Endodermal cell (in vitro differentiated cells): ENCODE results near the gene PTPRU. TPM values are rescaled to one million over a fixed set of nuclear protein-coding genes. Genes with fewer than 3 reads are reported as not detected.

Experiments
- DNase-seq: peaks from one replicate; pipeline ENCODE4 v3.0.0-alpha.2; 2017
- H3K27ac ChIP-seq: 2 replicates; pipeline ENCODE4 v1.5.1; 2013; ENCODE audit warnings: mild to moderate bottlenecking, low read depth, low read length, moderate library complexity
- H3K27me3 ChIP-seq: 2 replicates; pipeline ENCODE4 v1.6.1; 2013; ENCODE audit warnings: mild to moderate bottlenecking, low read length, moderate library complexity; ENCODE audit not compliant: insufficient read depth, control insufficient read depth, poor library complexity, severe bottlenecking
- H3K36me3 ChIP-seq: 2 replicates; pipeline ENCODE4 v1.7.0; 2013; ENCODE audit warnings: mild to moderate bottlenecking, low read length, moderate library complexity; ENCODE audit not compliant: control insufficient read depth, insufficient read depth
- H3K4me1 ChIP-seq: one replicate; pipeline ENCODE4 v1.7.0; 2013; ENCODE audit warnings: low read length; ENCODE audit not compliant: control insufficient read depth, insufficient read depth
- H3K4me3 ChIP-seq: 2 replicates; pipeline ENCODE4 v1.5.1; 2013; ENCODE audit warnings: mild to moderate bottlenecking, low read length, moderate library complexity
- H3K9ac ChIP-seq: 2 replicates; pipeline ENCODE4 v1.6.1; 2013; ENCODE audit warnings: mild to moderate bottlenecking, low read length, moderate library complexity; ENCODE audit not compliant: poor library complexity, severe bottlenecking; ENCODE audit errors: extremely low read depth
- H3K9me3 ChIP-seq: 2 replicates; pipeline ENCODE4 v1.6.1; 2013; ENCODE audit warnings: mild to moderate bottlenecking, low read length, moderate library complexity; ENCODE audit not compliant: control insufficient read depth
- H3K27ac Mint-ChIP-seq: 2 replicates; pipeline ENCODE4 v1.8.0; 2020; ENCODE audit warnings: mixed read lengths
- H3K27me3 Mint-ChIP-seq: 2 replicates; pipeline ENCODE4 v1.8.0; 2021; ENCODE audit warnings: mild to moderate bottlenecking, mixed read lengths; ENCODE audit not compliant: insufficient read depth
- H3K36me3 Mint-ChIP-seq: 2 replicates; pipeline ENCODE4 v1.8.0; 2020; ENCODE audit warnings: low read depth, mixed read lengths
- H3K4me1 Mint-ChIP-seq: 2 replicates; pipeline ENCODE4 v1.8.0; 2020; ENCODE audit warnings: mixed read lengths
- H3K4me3 Mint-ChIP-seq: 2 replicates; pipeline ENCODE4 v1.8.0; 2020; ENCODE audit warnings: mild to moderate bottlenecking, moderate library complexity, mixed read lengths
- H3K9me3 Mint-ChIP-seq: 2 replicates; pipeline ENCODE4 v1.8.0; 2020; ENCODE audit warnings: mild to moderate bottlenecking, mixed read lengths
- WGBS, 2 experiments: methylation state at CpG; one replicate each; pipeline versions ENCODE4 v1.1.5 to v1.1.7; 2013; ENCODE audit warnings: missing lambda C conversion rate in 2 of 2, mixed read lengths in 1 of 2; ENCODE audit not compliant: insufficient coverage in 1 of 2, insufficient read length in 1 of 2; 5-methylcytosine and 5-hydroxymethylcytosine counted together
- total RNA-seq, 2 donors: library from RNA; stranded (reverse); fragmentation: NEBNext Ultra II Directional in 1 of 2; extraction: Animal tissue kit (Norgen Biotek cat#: 25700) in 1 of 2; gene quantifications; 2 replicates in 1 of 2; 3 replicates in 1 of 2; pipeline ENCODE4 v1.2.1, GENCODE V29; 2021
- TF ChIP-seq, protein P1 (sequence below): fragments of 200-600 bp; sonication (generic); conservative IDR thresholded peaks from 2 replicates; pipeline ENCODE4 v1.5.0; 2021; ENCODE audit warnings: antibody characterized with exemption, mild to moderate bottlenecking

Gene PTPRU
- total RNA-seq, 2 donors from 2014 or later: 49.8 to 73.1 TPM

DNA sequence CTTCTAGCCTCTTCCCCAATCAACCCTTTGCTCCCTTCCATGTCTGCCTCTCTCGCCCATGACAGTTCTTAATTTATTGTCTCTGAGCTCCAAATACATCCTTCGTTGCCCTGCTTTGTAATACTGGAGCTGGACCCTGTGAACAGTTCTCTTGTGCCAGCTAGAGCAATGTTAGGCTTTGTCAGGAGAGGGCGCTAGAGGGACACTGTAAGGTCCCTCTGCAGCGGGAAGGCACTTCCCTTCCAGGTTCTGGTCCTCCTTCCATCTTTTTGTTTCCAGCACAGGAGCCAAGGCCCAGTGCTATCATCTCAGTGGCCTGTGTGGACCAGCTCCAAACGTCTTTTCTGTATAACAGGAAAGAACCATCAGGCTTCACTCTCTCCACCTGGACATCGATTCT, 95.9 kb downstream of the PTPRU start:
- DNase-seq: peak; percentile 90
- no peak overlapping the region for H3K27ac ChIP-seq
- 50 to 68% methylated on average over 3 to 6 of the region's 6 CpGs for whole genome bisulfite sequencing, 2 experiments
- H3K27me3 Mint-ChIP-seq: peaks cover 9% of the 10 kb centered on the region
- peaks cover 3% of the 10 kb centered on the region for H3K9me3 Mint-ChIP-seq
- H3K4me1 ChIP-seq: peaks cover 2% of the 10 kb centered on the region
- no peak overlapping the region for H3K9ac ChIP-seq
- H3K36me3 ChIP-seq: peaks cover 4% of the 10 kb centered on the region
- H3K27me3 ChIP-seq: no peaks in the 10 kb centered on the region
- H3K9me3 ChIP-seq: no peaks in the 10 kb centered on the region
- no peak overlapping the region for H3K27ac Mint-ChIP-seq
- no peak overlapping the region for H3K4me3 Mint-ChIP-seq
- H3K36me3 Mint-ChIP-seq: peaks cover 10% of the 10 kb centered on the region
- H3K4me1 Mint-ChIP-seq: peaks cover 5% of the 10 kb centered on the region
- no peak overlapping the region for H3K4me3 ChIP-seq
- TF ChIP-seq, protein P1, sequence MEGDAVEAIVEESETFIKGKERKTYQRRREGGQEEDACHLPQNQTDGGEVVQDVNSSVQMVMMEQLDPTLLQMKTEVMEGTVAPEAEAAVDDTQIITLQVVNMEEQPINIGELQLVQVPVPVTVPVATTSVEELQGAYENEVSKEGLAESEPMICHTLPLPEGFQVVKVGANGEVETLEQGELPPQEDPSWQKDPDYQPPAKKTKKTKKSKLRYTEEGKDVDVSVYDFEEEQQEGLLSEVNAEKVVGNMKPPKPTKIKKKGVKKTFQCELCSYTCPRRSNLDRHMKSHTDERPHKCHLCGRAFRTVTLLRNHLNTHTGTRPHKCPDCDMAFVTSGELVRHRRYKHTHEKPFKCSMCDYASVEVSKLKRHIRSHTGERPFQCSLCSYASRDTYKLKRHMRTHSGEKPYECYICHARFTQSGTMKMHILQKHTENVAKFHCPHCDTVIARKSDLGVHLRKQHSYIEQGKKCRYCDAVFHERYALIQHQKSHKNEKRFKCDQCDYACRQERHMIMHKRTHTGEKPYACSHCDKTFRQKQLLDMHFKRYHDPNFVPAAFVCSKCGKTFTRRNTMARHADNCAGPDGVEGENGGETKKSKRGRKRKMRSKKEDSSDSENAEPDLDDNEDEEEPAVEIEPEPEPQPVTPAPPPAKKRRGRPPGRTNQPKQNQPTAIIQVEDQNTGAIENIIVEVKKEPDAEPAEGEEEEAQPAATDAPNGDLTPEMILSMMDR: peak; percentile 80

DNA sequence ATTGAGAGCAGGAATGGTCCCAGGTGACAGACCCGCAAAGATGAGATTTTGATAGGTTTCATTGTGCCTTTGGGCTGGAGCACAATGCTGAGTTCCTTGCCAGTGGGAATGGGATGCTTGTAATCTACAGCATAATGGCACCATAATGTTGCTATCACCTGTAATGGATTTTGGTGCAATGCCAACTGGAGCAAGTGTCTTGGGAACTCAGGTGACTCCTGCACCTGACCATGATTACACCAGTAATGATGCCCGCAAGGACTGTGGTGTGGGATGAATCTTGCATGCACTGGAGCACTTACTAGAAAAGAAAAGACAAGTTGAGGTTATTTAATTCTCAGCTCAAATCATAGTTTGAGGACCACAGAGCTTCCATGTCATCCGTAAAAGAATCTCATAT, 96.7 kb downstream of the PTPRU start:
- peaks cover 9% of the 10 kb centered on the region for H3K27me3 Mint-ChIP-seq
- TF ChIP-seq, protein P1: no peak
- H3K36me3 Mint-ChIP-seq: peaks cover 3% of the 10 kb centered on the region
- H3K27ac Mint-ChIP-seq: no peak overlapping the region
- no peak overlapping the region for H3K27ac ChIP-seq
- no peak for DNase-seq
- no peaks in the 10 kb centered on the region for H3K36me3 ChIP-seq
- peaks cover 5% of the 10 kb centered on the region for H3K4me1 Mint-ChIP-seq
- 83 to 91% methylated on average over 1 to 3 of the region's 3 CpGs for WGBS, 2 experiments
- no peaks in the 10 kb centered on the region for H3K9me3 ChIP-seq
- H3K4me3 Mint-ChIP-seq: no peak overlapping the region
- H3K9ac ChIP-seq: no peak overlapping the region
- H3K9me3 Mint-ChIP-seq: peaks cover 3% of the 10 kb centered on the region
- H3K4me3 ChIP-seq: no peak overlapping the region
- no peaks in the 10 kb centered on the region for H3K27me3 ChIP-seq
- H3K4me1 ChIP-seq: peaks cover 2% of the 10 kb centered on the region

DNA sequence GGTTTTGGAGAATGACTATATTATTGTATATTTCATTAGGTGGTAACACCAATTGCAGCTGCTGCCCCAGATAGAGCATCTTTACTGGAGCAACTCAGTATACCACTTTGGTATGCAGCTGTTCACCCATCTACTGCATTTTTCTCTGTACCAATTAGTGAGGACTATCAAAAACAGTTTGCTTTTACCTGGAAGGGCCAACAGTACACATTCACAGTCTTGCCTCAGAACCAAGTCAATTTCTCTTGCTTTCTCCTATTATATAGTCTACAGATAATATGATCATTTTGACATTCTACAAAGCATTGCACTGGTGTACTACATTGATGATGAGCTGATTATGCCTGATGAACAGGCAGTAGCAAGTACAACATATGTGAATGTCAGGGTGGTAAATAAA, 99.3 kb downstream of the PTPRU start:
- H3K27ac ChIP-seq: no peak overlapping the region
- Mint-ChIP-seq H3K36me3 (peaks cover 2% of the 10 kb centered on the region), H3K9me3 (peaks cover 4% of the 10 kb centered on the region), H3K4me3 (no peak overlapping the region), H3K27ac (no peak overlapping the region), H3K4me1 (peaks cover 5% of the 10 kb centered on the region), H3K27me3 (peaks cover 9% of the 10 kb centered on the region)
- no peak overlapping the region for H3K9ac ChIP-seq
- TF ChIP-seq, protein P1: no peak
- H3K4me3 ChIP-seq: no peak overlapping the region
- no peaks in the 10 kb centered on the region for H3K36me3 ChIP-seq
- no peaks in the 10 kb centered on the region for H3K9me3 ChIP-seq
- peaks cover 2% of the 10 kb centered on the region for H3K4me1 ChIP-seq
- DNase-seq: no peak
- H3K27me3 ChIP-seq: no peaks in the 10 kb centered on the region
